Measurements from ENCODE around the gene GUCY2D. TPM values are rescaled to one million over a fixed set of nuclear protein-coding genes. Genes with fewer than 3 reads are reported as not detected.

GUCY2D gene
- total and polyA plus RNA-seq, 12 donors = not detected

DNA sequence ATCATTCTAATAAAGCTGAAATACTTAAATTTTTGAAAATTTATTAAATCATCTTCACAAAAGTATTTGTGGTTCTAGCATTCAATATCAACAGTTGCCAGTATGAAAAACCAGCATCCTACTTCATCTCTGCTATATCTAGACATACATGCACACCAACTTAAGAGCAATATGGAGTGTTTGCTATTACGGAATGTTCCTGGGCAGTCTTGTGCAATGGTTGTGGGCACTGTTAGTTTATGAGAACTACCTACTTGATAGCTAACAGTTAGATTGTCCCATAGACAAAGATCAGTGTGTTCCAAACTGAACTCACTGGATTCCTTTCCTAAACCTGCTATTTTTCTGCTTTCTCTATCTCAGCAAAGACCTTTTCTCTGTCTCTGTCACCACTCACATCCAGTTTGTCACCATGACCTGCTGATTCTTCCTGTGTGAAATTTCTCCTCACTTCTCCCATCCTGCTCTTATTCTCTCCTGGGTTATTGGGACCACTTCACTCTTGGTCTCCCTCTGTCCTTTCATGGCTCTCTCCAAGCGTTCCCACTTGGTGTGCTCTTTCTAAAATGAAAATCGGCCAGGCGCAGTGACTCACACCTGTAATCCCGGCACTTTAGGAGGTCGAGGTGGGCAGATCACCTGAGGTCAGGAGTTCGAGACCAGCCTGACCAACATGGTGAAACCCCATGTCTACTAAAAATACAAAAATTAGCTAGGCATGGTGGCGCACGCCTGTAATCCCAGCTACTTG is 42.7 kb upstream of the GUCY2D start:
- intact Hi-C loops (cut with DNase I) = loop anchor here in 1 of 2 donors (10.0 kb wide), 1 partner anchor 255 kb away; the partner anchor contains the start of gene EFNB3
- TF ChIP-seq, protein P1, sequence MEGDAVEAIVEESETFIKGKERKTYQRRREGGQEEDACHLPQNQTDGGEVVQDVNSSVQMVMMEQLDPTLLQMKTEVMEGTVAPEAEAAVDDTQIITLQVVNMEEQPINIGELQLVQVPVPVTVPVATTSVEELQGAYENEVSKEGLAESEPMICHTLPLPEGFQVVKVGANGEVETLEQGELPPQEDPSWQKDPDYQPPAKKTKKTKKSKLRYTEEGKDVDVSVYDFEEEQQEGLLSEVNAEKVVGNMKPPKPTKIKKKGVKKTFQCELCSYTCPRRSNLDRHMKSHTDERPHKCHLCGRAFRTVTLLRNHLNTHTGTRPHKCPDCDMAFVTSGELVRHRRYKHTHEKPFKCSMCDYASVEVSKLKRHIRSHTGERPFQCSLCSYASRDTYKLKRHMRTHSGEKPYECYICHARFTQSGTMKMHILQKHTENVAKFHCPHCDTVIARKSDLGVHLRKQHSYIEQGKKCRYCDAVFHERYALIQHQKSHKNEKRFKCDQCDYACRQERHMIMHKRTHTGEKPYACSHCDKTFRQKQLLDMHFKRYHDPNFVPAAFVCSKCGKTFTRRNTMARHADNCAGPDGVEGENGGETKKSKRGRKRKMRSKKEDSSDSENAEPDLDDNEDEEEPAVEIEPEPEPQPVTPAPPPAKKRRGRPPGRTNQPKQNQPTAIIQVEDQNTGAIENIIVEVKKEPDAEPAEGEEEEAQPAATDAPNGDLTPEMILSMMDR (IDR thresholded peaks at IDR 0.05) = no peak
- no peak for TF ChIP-seq POLR2A (IDR thresholded peaks at IDR 0.05)
- Histone ChIP-seq H3K9me3 (replicated peaks in 1 of 3) (no peaks in the 10 kb centered on the region), H3K36me3 (replicated peaks in 1 of 2) (no peaks in the 10 kb centered on the region), H3K27me3 (peaks cover 16% of the 10 kb centered on the region), H3K4me3 (no peak overlapping the region), H3K4me1 (replicated peaks in 1 of 2) (no peaks in the 10 kb centered on the region), H3K27ac (no peak overlapping the region)
- DNase-seq = no peak
- whole genome bisulfite sequencing, 4 donors = 77 to 83% (median 82%) methylated on average over 9 of the region's 9 CpGs

DNA sequence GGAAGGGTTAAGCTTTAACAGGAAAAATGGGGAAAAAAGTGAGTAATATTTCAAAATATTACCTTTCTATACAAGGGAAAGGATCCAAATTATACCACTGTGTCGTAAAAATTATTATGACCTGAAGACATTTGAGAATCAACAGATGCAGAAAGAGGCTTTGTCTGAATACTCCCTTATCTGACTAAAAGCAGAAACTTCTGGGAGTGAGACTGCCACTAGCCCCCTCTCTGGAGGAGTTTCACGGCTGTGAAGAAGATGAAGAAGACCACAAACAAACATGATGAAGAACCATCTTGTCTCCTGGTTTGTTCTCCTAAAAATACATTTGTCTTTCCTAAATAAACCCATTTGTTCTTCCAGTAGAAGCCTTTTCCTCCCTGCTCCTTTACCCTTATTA is 41.0 kb upstream of the GUCY2D start:
- TF ChIP-seq, protein P1 (IDR thresholded peaks at IDR 0.05) = no peak
- no peak for TF ChIP-seq POLR2A (IDR thresholded peaks at IDR 0.05)
- Histone ChIP-seq H3K27me3 (peaks cover 17% of the 10 kb centered on the region), H3K4me3 (no peak overlapping the region), H3K27ac (no peak overlapping the region), H3K9me3 (replicated peaks in 1 of 3) (peaks cover 0 to 6% (median 0%) of the 10 kb centered on the region in 3 donors), H3K36me3 (replicated peaks in 1 of 2) (no peaks in the 10 kb centered on the region), H3K4me1 (replicated peaks in 1 of 2) (no peaks in the 10 kb centered on the region)
- intact Hi-C loops (cut with DNase I) = loop anchor here in 1 of 2 donors (10.0 kb wide), 1 partner anchor 257 kb away; the partner anchor contains the start of gene EFNB3
- WGBS, 4 donors = 31 to 49% (median 45%) methylated on average over 2 of the region's 2 CpGs
- DNase-seq = no peak

DNA sequence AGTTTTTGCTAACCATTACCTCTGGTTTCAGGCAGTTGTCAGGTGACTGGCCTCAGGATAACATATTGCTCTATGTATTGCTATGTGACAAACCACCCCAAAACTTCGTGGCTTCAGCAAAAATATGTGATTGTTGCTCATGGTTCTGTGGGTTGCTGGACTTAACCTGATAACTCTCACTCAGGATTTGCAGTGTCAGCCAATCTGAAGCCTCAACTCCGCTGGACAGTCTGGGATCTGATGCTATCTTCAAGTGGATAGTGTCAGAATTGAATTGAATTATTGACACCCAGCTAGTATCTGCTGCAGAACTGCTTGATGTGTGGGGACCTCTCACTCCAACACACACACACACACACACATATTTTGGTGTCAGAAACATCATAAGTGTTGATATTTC is 34.7 kb upstream of the GUCY2D start:
- intact Hi-C loops (cut with DNase I) = loop anchor here in 1 of 2 donors (10.0 kb wide), 1 partner anchor 263 kb away; the partner anchor contains the start of gene EFNB3
- no peak overlapping the region for H3K4me3 ChIP-seq
- peaks cover 5% of the 10 kb centered on the region for H3K27me3 ChIP-seq
- no peaks in the 10 kb centered on the region for H3K36me3 ChIP-seq (replicated peaks in 1 of 2)
- 39 to 64% (median 55%) methylated on average over 2 of the region's 2 CpGs for WGBS, 4 donors
- no peak overlapping the region for H3K27ac ChIP-seq
- TF ChIP-seq, protein P1 (IDR thresholded peaks at IDR 0.05) = no peak
- no peak for TF ChIP-seq POLR2A (IDR thresholded peaks at IDR 0.05)
- H3K4me1 ChIP-seq (replicated peaks in 1 of 2) = no peaks in the 10 kb centered on the region
- DNase-seq = no peak
- H3K9me3 ChIP-seq (replicated peaks in 1 of 3) = peaks cover 0 to 6% (median 0%) of the 10 kb centered on the region in 3 donors

DNA sequence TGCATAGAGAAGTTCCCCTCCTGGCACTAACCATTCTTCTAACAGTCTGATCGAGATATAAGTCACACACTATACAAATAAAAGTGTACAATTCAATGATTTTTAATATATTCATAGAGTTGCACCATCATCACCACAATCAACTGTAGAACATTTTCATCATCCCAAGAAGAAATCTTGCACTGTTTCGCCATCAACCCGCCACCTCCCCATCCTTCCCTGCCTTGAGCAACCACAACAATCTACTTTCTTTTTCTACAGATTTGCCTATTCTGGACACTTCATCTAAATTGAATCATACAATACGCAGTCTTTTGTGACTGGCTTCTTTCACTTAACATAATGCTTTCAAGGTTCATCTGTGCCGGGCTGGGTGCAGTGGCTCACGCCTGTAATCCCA is 33.0 kb upstream of the GUCY2D start:
- H3K36me3 ChIP-seq (replicated peaks in 1 of 2) = no peaks in the 10 kb centered on the region
- TF ChIP-seq POLR2A (IDR thresholded peaks at IDR 0.05) = no peak
- peaks cover 4% of the 10 kb centered on the region for H3K27me3 ChIP-seq
- 72 to 81% (median 78%) methylated on average over 6 of the region's 6 CpGs for WGBS, 4 donors
- no peak for DNase-seq
- H3K27ac ChIP-seq = no peak overlapping the region
- no peak overlapping the region for H3K4me3 ChIP-seq
- peaks cover 0 to 6% (median 0%) of the 10 kb centered on the region in 3 donors for H3K9me3 ChIP-seq (replicated peaks in 1 of 3)
- intact Hi-C loops (cut with DNase I) = loop anchor here in 1 of 2 donors (10.0 kb wide), 1 partner anchor 265 kb away; the partner anchor contains the start of gene EFNB3
- no peaks in the 10 kb centered on the region for H3K4me1 ChIP-seq (replicated peaks in 1 of 2)
